IMR-90 (cell line): Measurements from ENCODE around the gene SYNPR.

ENCODE experiments used
- CEBPB ChIP-seq: IDR thresholded peaks from 2 replicates; pipeline ENCODE4 v1.6.1; 2012; ENCODE audit warnings: low read depth, low read length, improper control_type of control experiment
- NFE2L2 ChIP-seq: fragments of 150-350 bp; IDR thresholded peaks from 2 replicates; pipeline ENCODE4 v1.6.1; 2016; ENCODE audit warnings: low read depth, mild to moderate bottlenecking, low read length
- POLR2A ChIP-seq: IDR thresholded peaks from 2 replicates; pipeline ENCODE4 v1.6.1; 2012; ENCODE audit warnings: mild to moderate bottlenecking, low read depth, low read length
- RAD21 ChIP-seq: IDR thresholded peaks from 2 replicates; pipeline ENCODE4 v1.6.1; 2012; ENCODE audit warnings: low read length, improper control_type of control experiment
- RCOR1 ChIP-seq: IDR thresholded peaks from 2 replicates; pipeline ENCODE4 v1.6.1; 2012; ENCODE audit warnings: mild to moderate bottlenecking, low read length, improper control_type of control experiment; ENCODE audit not compliant: insufficient replicate concordance
- SMC3 ChIP-seq: fragments of 150-350 bp; IDR thresholded peaks from 2 replicates; pipeline ENCODE4 v1.6.1; 2016; ENCODE audit warnings: low read depth, mild to moderate bottlenecking, antibody characterized with exemption, low read length, moderate library complexity
- TF ChIP-seq, protein P1 (sequence below): conservative IDR thresholded peaks from 2 replicates; pipeline ENCODE4 v1.5.1; 2012; ENCODE audit warnings: mild to moderate bottlenecking, low read depth, low read length, improper control_type of control experiment

DNA sequence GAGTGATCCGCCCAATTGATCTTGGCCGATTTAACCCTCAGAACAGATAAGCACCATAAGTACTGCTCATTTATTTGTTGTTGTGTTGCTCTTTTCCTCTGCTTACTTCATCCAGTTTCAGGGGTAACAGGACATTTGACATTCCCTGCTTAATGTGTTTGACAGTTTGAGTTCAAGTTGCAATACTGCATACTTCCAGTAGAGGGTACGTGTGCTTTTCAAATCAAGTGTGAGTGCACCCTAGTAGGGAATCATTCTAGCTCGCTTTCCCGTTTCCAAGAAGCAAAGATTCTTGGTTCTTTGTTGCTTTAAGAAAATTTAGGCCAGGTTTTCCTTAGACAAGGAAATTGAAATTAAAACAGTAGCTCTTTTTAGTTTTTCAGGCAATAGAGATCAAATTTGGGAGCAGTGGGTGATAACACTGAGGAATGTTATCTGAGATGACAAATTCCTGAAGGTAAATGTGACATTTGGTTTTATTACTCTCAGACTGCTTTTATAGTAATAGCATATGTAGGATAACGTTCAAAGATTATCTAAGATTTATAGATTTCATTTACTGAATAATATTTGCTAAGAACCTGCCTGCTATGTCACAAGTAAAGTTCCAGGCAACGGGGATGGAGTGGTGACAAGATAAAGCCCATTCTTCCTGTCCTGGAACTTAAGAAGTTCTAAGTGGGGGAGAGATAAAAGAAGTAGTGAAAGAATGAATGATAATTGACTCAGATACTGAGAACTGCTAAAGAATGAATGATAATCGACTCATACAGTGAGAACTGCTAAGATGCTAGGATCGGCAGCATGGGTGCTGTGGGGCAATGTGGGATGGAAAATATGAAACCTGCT lies 73.3 kb downstream of the SYNPR start:
- no peak for TF ChIP-seq POLR2A
- TF ChIP-seq, protein P1, sequence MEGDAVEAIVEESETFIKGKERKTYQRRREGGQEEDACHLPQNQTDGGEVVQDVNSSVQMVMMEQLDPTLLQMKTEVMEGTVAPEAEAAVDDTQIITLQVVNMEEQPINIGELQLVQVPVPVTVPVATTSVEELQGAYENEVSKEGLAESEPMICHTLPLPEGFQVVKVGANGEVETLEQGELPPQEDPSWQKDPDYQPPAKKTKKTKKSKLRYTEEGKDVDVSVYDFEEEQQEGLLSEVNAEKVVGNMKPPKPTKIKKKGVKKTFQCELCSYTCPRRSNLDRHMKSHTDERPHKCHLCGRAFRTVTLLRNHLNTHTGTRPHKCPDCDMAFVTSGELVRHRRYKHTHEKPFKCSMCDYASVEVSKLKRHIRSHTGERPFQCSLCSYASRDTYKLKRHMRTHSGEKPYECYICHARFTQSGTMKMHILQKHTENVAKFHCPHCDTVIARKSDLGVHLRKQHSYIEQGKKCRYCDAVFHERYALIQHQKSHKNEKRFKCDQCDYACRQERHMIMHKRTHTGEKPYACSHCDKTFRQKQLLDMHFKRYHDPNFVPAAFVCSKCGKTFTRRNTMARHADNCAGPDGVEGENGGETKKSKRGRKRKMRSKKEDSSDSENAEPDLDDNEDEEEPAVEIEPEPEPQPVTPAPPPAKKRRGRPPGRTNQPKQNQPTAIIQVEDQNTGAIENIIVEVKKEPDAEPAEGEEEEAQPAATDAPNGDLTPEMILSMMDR: peak; percentile 76
- peak; percentile 62 for TF ChIP-seq SMC3
- TF ChIP-seq RCOR1: no peak
- TF ChIP-seq RAD21: peak; percentile 76
- TF ChIP-seq CEBPB: no peak
- no peak for TF ChIP-seq NFE2L2
